Measurements from ENCODE around the gene ARPP21.

The ARPP21 gene

GRCh38 chr3:35737527-35737926 is 98.2 kb downstream of the ARPP21 start:
- DNase-seq (ENCODE audit: low read depth, low spot score): no peak

- DNase-seq (ENCODE audit: low read depth, low spot score): no peak
These were observed 98.8 kb downstream of the ARPP21 start for GRCh38 chr3:35737934-35738706.

- DNase-seq (ENCODE audit: low read depth, low spot score): no peak
These were observed 100.0 kb downstream of the ARPP21 start for GRCh38 chr3:35739181-35739809.

GRCh38 chr3:35739964-35740527 is 100.7 kb downstream of the ARPP21 start:
- DNase-seq (ENCODE audit: low read depth, low spot score): no peak

- no peak for DNase-seq (ENCODE audit: low read depth, low spot score)
These were observed 103.9 kb downstream of the ARPP21 start for GRCh38 chr3:35743218-35743617.

GRCh38 chr3:35744419-35744818 is 105.1 kb downstream of the ARPP21 start:
- DNase-seq (ENCODE audit: low read depth, low spot score): no peak

- DNase-seq (ENCODE audit: low read depth, low spot score): no peak
These were observed 106.0 kb downstream of the ARPP21 start for GRCh38 chr3:35745351-35745750.

GRCh38 chr3:35745802-35746484 is 106.6 kb downstream of the ARPP21 start:
- no peak for DNase-seq (ENCODE audit: low read depth, low spot score)

- DNase-seq (ENCODE audit: low read depth, low spot score): no peak
These were observed 107.2 kb downstream of the ARPP21 start for GRCh38 chr3:35746492-35746891.

- no peak for DNase-seq (ENCODE audit: low read depth, low spot score)
These were observed 108.8 kb downstream of the ARPP21 start for GRCh38 chr3:35748144-35748543.

GRCh38 chr3:35751207-35751606 is 111.9 kb downstream of the ARPP21 start:
- DNase-seq (ENCODE audit: low read depth, low spot score): no peak

GRCh38 chr3:35757991-35758757 is 118.8 kb downstream of the ARPP21 start:
- DNase-seq (ENCODE audit: low read depth, low spot score): no peak

GRCh38 chr3:35760146-35760545 is 120.8 kb downstream of the ARPP21 start:
- no peak for DNase-seq (ENCODE audit: low read depth, low spot score)

- DNase-seq (ENCODE audit: low read depth, low spot score): no peak
These were observed 122.0 kb downstream of the ARPP21 start for GRCh38 chr3:35761311-35761710.

GRCh38 chr3:35772381-35773015 is 133.2 kb downstream of the ARPP21 start:
- no peak for DNase-seq (ENCODE audit: low read depth, low spot score)

GRCh38 chr3:35773417-35773816 is 134.1 kb downstream of the ARPP21 start:
- no peak for DNase-seq (ENCODE audit: low read depth, low spot score)

GRCh38 chr3:35776346-35776745 is 137.0 kb downstream of the ARPP21 start:
- DNase-seq (ENCODE audit: low read depth, low spot score): no peak

- DNase-seq (ENCODE audit: low read depth, low spot score): no peak
These were observed 137.7 kb downstream of the ARPP21 start for GRCh38 chr3:35777065-35777464.

GRCh38 chr3:35777563-35778554 is 138.5 kb downstream of the ARPP21 start:
- DNase-seq (ENCODE audit: low read depth, low spot score): no peak

- DNase-seq (ENCODE audit: low read depth, low spot score): no peak
These were observed 140.3 kb downstream of the ARPP21 start for GRCh38 chr3:35779611-35780010.
